HepG2 (cell line): Measurements from ENCODE around the gene PSD. TPM values are rescaled to one million over a fixed set of nuclear protein-coding genes. Genes with fewer than 3 reads are reported as not detected.

Experiments
- AKAP8 ChIP-seq: sonication (generic); formaldehyde crosslinking; IDR thresholded peaks from 2 replicates; pipeline ENCODE4 v1.5.1; 2020; ENCODE audit warnings: mild to moderate bottlenecking, missing genetic modification reagents
- ARID4A ChIP-seq: sonication (generic); formaldehyde crosslinking; IDR thresholded peaks from 2 replicates; pipeline ENCODE4 v1.5.0; 2020; ENCODE audit warnings: mild to moderate bottlenecking, missing genetic modification reagents, borderline replicate concordance
- CREBL2 ChIP-seq: sonication (generic); formaldehyde crosslinking; IDR thresholded peaks from 2 replicates; pipeline ENCODE4 v1.8.1; 2023; ENCODE audit warnings: missing genetic modification reagents, mild to moderate bottlenecking, borderline replicate concordance
- E2F2 ChIP-seq: sonication (generic); formaldehyde crosslinking; IDR thresholded peaks from 2 replicates; pipeline ENCODE4 v1.4.0; 2020; ENCODE audit warnings: missing genetic modification reagents, borderline replicate concordance
- KLF13 ChIP-seq: sonication (generic); formaldehyde crosslinking; IDR thresholded peaks from 2 replicates; pipeline ENCODE4 v1.4.0; 2020; ENCODE audit warnings: mild to moderate bottlenecking, missing genetic modification reagents
- KLF9 ChIP-seq: IDR thresholded peaks from 2 replicates; pipeline ENCODE4 v1.6.1; 2016; ENCODE audit warnings: low read depth
- SCMH1 ChIP-seq: sonication (generic); formaldehyde crosslinking; IDR thresholded peaks from 2 replicates; pipeline ENCODE4 v1.9.0; 2021; ENCODE audit warnings: missing genetic modification reagents, mild to moderate bottlenecking, borderline replicate concordance
- SIN3B ChIP-seq: fragments of 150-350 bp; IDR thresholded peaks from 2 replicates; pipeline ENCODE4 v1.6.1; 2014; ENCODE audit warnings: low read length
- SRY ChIP-seq: sonication (generic); formaldehyde crosslinking; IDR thresholded peaks from 2 replicates; pipeline ENCODE4 v1.8.0; 2022; ENCODE audit warnings: mild to moderate bottlenecking, missing genetic modification reagents
- ZBTB20 ChIP-seq: sonication (generic); formaldehyde crosslinking; IDR thresholded peaks from 2 replicates; pipeline ENCODE4 v1.8.1; 2023; ENCODE audit warnings: missing genetic modification reagents, low read depth, mild to moderate bottlenecking, borderline replicate concordance
- ZBTB39 ChIP-seq: sonication (generic); formaldehyde crosslinking; IDR thresholded peaks from 2 replicates; pipeline ENCODE4 v1.5.0; 2020; ENCODE audit warnings: missing genetic modification reagents
- ZBTB7B ChIP-seq: sonication (generic); formaldehyde crosslinking; IDR thresholded peaks from 2 replicates; pipeline ENCODE4 v1.4.0; 2020; ENCODE audit warnings: missing genetic modification reagents
- ZNF292 ChIP-seq: sonication (generic); formaldehyde crosslinking; IDR thresholded peaks from 2 replicates; pipeline ENCODE4 v1.8.1; 2022; ENCODE audit warnings: mild to moderate bottlenecking, low read depth, missing genetic modification reagents, borderline replicate concordance
- ZNF564 ChIP-seq: sonication (generic); formaldehyde crosslinking; IDR thresholded peaks from 2 replicates; pipeline ENCODE4 v1.8.1; 2023; ENCODE audit warnings: mild to moderate bottlenecking, missing genetic modification reagents
- polyA plus RNA-seq, 8 experiments: library from polyadenylated mRNA; depleted of rRNA in 3 of 8; stranded (reverse) in 7 of 8; unstranded in 1 of 8; fragments of >200 nt; fragmentation: Illumina TruSeq in 4 of 8; extraction: Trizol in 4 of 8; gene quantifications; 2 replicates each; pipeline versions ENCODE4 v1.2.1 to v1.2.3, GENCODE V29; 2011 to 2016; ENCODE audit warnings: low read depth in 4 of 8, missing spikeins in 1 of 8, mixed read lengths in 1 of 8; ENCODE audit not compliant: insufficient read depth in 1 of 8
- total RNA-seq, 5 experiments: library from RNA; depleted of rRNA; stranded (reverse); fragments of >200 nt; fragmentation: Illumina TruSeq; extraction: Trizol; gene quantifications; 2 replicates each; pipeline ENCODE4 v1.2.3, GENCODE V29; 2016; ENCODE audit warnings: low read depth in 1 of 5
- TF ChIP-seq, protein P1 (sequence below): IDR thresholded peaks from 2 replicates; pipeline ENCODE4 v1.6.1; 2016
- TF ChIP-seq, protein P2 (sequence below): sonication (generic); formaldehyde crosslinking; IDR thresholded peaks from 2 replicates; pipeline ENCODE4 v1.4.0; 2020; ENCODE audit warnings: missing genetic modification reagents, mild to moderate bottlenecking, borderline replicate concordance

The PSD gene
- total and polyA plus RNA-seq, 2 of the 13 experiments (the other 11 are each of a cell fraction or from before 2014, with no cell fraction given) = 0.35 to 0.58 TPM

- TF ChIP-seq E2F2 (CRISPR knock-in tag) = no peak
- TF ChIP-seq AKAP8 (CRISPR knock-in tag) = no peak
- no peak; the same call in 1 of the 2 replicates for TF ChIP-seq ZBTB7B (CRISPR knock-in tag)
- no peak for TF ChIP-seq SCMH1 (CRISPR knock-in tag)
- TF ChIP-seq KLF9 (CRISPR knock-in tag) = no peak
- TF ChIP-seq ZNF292 = 0 out of 2 replicates have a peak, but pooled peaks have one; percentile 41
- no peak for TF ChIP-seq KLF13 (CRISPR knock-in tag)
- peak; percentile 86; the same call in 1 of the 2 replicates for TF ChIP-seq ARID4A
- 0 out of 2 replicates have a peak, but pooled peaks have one; percentile 61 for TF ChIP-seq ZBTB20 (CRISPR knock-in tag)
- TF ChIP-seq CREBL2 (CRISPR knock-in tag) = 0 out of 2 replicates have a peak, but pooled peaks have one; percentile 63
- TF ChIP-seq, protein P1, sequence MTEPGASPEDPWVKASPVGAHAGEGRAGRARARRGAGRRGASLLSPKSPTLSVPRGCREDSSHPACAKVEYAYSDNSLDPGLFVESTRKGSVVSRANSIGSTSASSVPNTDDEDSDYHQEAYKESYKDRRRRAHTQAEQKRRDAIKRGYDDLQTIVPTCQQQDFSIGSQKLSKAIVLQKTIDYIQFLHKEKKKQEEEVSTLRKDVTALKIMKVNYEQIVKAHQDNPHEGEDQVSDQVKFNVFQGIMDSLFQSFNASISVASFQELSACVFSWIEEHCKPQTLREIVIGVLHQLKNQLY = 0 out of 2 replicates have a peak, but pooled peaks have one; percentile 13
- no peak for TF ChIP-seq ZBTB39 (CRISPR knock-in tag)
- TF ChIP-seq SIN3B = no peak
- TF ChIP-seq SRY = 0 out of 2 replicates have a peak, but pooled peaks have one; percentile 75
- TF ChIP-seq, protein P2, sequence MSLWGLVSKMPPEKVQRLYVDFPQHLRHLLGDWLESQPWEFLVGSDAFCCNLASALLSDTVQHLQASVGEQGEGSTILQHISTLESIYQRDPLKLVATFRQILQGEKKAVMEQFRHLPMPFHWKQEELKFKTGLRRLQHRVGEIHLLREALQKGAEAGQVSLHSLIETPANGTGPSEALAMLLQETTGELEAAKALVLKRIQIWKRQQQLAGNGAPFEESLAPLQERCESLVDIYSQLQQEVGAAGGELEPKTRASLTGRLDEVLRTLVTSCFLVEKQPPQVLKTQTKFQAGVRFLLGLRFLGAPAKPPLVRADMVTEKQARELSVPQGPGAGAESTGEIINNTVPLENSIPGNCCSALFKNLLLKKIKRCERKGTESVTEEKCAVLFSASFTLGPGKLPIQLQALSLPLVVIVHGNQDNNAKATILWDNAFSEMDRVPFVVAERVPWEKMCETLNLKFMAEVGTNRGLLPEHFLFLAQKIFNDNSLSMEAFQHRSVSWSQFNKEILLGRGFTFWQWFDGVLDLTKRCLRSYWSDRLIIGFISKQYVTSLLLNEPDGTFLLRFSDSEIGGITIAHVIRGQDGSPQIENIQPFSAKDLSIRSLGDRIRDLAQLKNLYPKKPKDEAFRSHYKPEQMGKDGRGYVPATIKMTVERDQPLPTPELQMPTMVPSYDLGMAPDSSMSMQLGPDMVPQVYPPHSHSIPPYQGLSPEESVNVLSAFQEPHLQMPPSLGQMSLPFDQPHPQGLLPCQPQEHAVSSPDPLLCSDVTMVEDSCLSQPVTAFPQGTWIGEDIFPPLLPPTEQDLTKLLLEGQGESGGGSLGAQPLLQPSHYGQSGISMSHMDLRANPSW (CRISPR knock-in tag) = no peak
- TF ChIP-seq ZNF564 (CRISPR knock-in tag) = no peak
Observed at GRCh38 chr10:102432162-102432950, 13.8 kb upstream of the PSD start, which contains the start of gene CUEDC2 (continued).
